ENCODE measurements around the gene TARM1.
A peak's percentile ranks its signal among the peaks of the same experiment; 100 is the strongest.

Gene TARM1

GRCh38 chr19:54081032-54081431 lies at the start of gene TARM1:
TSS of gene TARM1 (minus strand) at chr19:54081365. CDS start at chr19:54081340, 25 bp downstream.
- DNase-seq (ENCODE audit: low read depth in 1 of 2, low spot score in 1 of 2), result no peak

DNA sequence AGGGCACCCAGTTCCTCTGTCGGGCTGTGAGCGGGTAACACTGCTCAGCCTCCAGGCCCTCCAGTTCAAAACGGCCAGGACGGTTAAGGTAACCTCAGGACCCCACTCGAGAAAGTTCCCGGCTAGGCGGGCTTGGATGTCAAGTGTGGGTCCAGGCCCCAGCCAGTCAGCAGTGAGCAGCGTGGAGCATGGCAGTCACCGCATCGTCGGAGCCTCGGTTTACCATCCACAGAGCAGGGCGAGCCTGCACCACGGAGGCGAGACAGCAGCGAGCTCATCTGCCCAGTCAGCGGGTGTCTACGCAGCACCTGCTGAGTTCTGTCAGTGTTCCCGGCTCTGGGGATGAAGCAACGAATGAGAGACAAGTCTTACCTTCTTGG lies 48.4 kb upstream of the TARM1 start:
- DNase-seq (ENCODE audit: low read depth in 1 of 2, low spot score in 1 of 2), result no peak

- no peak for DNase-seq (ENCODE audit: low read depth in 1 of 2, low spot score in 1 of 2)
These were observed 47.8 kb upstream of the TARM1 start for GRCh38 chr19:54128796-54129616.

DNA sequence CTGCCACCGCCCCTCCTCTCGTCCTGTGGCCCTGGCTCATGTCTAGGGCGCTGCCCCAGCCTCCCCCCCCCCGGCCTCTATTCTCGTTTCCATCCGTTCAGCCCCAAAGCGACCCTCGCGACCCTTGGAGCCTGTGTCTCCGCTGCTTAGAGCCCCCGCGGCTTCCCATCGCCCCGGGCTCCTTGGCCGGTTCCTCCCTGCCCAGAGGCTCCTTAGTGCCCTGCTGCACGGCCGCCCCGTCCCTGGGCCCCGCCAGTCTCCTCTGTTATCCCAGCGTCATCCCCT lies 47.2 kb upstream of the TARM1 start:
- no peak for DNase-seq (ENCODE audit: low read depth in 1 of 2, low spot score in 1 of 2)

DNA sequence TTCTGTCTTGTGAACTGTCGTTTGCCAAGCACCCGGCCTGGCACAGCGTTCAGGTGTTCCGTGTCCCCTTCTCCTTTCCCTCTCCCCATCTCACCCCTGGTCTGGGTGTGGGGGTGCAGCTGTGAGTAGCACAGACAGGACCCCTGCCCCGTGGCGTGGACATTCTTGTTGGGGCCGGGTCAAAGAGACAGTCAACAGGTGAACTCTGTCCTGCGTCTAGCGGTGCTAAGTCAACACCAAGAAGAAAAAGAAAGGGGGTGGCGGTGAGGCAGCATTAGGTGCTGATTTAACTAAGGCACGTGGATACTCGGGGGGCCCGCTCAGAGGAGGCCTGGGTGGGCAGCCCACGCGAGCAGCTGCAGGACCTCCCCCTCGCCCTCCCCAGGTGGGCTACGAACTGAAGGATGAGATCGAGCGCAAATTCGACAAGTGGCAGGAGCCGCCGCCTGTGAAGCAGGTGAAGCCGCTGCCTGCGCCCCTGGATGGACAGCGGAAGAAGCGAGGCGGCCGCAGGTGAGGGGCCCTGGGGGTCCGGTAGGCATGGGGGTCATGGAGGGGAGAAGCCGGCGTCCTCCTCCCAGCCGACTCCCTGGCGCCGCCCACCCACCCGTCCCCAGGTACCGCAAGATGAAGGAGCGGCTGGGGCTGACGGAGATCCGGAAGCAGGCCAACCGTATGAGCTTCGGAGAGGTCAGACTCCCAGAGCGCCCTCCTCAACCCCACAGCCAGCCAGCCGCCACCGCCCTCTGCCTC lies 46.7 kb upstream of the TARM1 start:
- no peak for DNase-seq (ENCODE audit: low read depth in 1 of 2, low spot score in 1 of 2)

GRCh38 chr19:54125713-54126112 lies 44.5 kb upstream of the TARM1 start:
- no peak for DNase-seq (ENCODE audit: low read depth in 1 of 2, low spot score in 1 of 2)

DNA sequence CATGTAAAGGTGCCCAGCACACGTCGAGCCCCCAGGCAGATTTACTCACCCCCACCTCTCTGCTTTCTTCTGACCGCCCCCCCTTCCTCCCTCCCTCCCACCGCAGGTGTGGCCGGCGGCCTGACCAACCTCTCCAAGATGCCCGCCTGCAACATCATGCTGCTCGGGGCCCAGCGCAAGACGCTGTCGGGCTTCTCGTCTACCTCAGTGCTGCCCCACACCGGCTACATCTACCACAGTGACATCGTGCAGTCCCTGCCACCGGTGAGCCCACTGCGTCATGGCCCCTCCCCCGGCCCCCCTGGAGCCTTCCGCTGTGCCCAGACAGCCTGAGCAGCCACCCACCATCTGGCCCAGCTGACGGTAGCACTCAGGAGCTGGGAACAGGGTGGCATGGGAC lies 43.2 kb upstream of the TARM1 start:
- DNase-seq (ENCODE audit: low read depth in 1 of 2, low spot score in 1 of 2), result no peak

DNA sequence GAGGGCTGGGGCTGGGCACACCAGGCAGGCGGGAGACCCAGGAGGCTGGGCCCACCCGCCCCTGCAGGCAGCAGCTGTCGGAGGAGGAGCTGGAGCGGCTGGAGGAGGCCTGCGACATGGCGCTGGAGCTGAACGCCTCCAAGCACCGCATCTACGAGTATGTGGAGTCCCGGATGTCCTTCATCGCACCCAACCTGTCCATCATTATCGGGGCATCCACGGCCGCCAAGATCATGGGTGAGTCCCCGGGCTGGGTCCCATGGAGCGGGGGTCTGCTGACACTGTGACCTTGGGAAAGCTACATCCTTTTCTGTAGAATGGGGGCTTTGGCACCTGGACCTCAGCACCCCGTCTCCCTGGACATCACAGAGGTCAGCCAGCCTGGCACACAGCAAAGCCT lies 42.5 kb upstream of the TARM1 start:
- no peak for DNase-seq (ENCODE audit: low read depth in 1 of 2, low spot score in 1 of 2)

GRCh38 chr19:54121259-54121658 lies 40.1 kb upstream of the TARM1 start:
- no peak for DNase-seq (ENCODE audit: low read depth in 1 of 2, low spot score in 1 of 2)

- peak; percentile 84 to 86 for DNase-seq (ENCODE audit: low read depth in 1 of 2, low spot score in 1 of 2)
These were observed 34.2 kb upstream of the TARM1 start, which contains the start of the genes PRPF31 and TFPT for GRCh38 chr19:54115109-54116063. TSS of gene PRPF31 (plus strand) at chr19:54115754. CDS start at chr19:54118279, 2,525 bp downstream. TSS of gene TFPT (minus strand) at chr19:54115657. CDS start at chr19:54115269, 388 bp downstream.

DNA sequence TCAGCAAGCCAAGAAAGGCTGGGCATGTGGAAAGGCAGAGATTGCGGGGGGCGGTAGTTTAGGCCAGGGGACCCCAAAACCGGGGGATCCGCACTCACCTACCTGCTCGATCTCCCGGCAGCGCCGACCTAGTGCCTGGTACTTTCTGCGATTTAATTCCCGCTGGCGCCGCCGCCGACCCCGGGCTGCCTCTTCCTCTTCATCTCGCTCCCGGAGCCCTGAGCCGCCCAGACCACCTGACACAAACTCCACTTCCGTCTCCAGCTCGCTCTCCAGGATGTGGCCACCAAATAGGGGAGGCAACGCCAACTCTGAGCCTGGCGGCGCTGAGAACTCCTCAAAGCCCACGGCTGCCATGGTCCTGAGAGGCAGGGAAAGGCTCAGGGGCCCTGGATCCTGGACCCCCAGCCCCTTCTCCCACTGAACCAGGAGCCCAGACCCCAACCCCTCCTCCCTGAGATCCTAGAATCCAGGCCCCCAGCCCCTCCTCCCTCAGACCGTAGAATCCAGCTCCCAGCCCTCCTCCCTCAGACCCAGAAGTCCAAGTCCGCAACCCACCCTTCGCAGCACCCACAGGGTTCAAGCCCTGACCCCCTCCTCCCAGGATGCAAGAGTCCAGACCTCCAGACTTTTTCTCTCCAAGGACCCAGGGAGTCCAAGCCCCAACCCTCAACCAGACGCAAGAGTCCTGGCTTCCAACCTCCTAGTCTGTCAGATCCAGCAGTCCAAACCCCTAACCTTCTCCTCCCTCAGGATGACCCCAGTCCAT lies 33.4 kb upstream of the TARM1 start:
- DNase-seq (ENCODE audit: low read depth in 1 of 2, low spot score in 1 of 2), result no peak

DNA sequence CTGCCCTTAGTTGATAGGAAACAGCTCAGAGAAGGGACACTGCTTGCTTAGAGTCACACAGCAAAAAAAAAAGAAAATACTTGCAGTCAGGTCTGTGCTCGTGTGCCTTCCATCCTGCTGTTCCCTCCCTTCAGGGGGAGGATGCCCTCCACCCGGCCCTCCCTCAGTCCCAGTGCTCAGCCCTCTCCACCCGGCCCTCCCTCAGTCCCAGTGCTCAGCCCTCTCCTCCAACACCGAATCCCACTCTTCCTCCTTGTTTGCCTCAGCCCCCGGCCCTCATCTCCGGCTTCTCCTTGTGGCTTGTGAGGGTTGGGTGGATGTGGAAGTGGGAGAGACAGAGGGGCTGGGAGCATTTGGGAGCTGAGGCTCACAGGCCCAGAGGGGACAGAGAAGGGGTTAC lies 28.5 kb upstream of the TARM1 start:
- no peak for DNase-seq (ENCODE audit: low read depth in 1 of 2, low spot score in 1 of 2)

DNA sequence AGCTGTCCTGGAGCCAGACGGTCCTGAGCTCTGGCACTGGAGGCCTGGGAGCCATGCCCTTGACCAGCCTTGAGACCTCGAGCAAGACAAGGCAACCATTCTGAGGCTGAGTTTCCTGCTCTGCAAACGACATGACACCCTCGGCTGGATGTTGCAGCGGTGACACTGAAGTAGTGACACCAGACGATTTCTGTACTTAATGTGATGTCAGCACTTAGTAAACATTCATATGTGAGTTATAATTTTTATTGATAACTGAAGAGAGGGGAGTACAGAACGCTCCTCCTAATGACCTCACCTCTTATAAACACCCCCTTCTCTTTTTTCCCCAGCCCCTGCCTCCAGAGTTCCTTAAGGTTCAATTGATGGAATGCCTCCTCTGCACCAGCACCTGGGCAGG lies 27.3 kb upstream of the TARM1 start:
- DNase-seq (ENCODE audit: low read depth in 1 of 2, low spot score in 1 of 2), result no peak

- DNase-seq (ENCODE audit: low read depth in 1 of 2, low spot score in 1 of 2), result no peak
These were observed 26.8 kb upstream of the TARM1 start for GRCh38 chr19:54107876-54108490.

- DNase-seq (ENCODE audit: low read depth in 1 of 2, low spot score in 1 of 2), result no peak
These were observed 25.6 kb upstream of the TARM1 start for GRCh38 chr19:54106716-54107115.

- DNase-seq (ENCODE audit: low read depth in 1 of 2, low spot score in 1 of 2), result no peak
These were observed 24.6 kb upstream of the TARM1 start for GRCh38 chr19:54105796-54106195.

- no peak for DNase-seq (ENCODE audit: low read depth in 1 of 2, low spot score in 1 of 2)
These were observed 24.0 kb upstream of the TARM1 start for GRCh38 chr19:54104998-54105715.

DNA sequence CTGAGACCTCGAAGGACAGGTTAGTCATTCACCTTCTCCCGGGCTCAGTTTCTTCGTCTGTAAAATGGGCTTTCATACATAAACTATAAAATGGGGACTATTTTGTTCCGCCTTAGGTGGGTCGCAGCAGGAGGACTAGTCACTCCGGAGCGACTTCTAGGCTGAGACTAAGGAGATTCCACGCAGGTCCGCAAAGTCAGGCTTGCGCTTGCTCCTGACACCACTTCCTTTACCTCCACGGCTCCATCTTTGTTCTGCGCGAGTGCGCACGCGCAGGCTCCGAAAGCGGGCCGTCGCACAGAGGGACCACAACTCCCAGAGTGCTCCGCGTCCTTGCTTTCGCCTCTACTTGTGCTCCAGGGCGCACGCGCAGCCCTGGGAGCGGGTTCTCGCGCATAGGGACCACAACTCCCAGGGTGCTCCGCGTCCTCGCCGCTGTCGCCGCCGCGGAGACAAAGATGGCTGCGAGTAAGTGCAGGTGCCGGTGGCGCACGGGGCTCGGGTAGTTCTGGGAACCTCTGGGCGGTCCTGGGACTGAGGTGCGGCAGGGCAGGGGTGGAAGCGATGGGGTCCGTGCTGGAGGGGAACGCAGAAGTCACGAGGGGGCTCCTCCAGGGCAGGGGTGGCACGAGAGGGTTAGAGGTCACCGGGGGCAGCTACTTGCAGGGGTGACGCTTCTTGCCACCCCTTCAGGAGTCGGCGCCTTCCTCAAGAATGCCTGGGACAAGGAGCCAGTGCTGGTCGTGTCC lies 21.4 kb upstream of the TARM1 start, which contains the start of gene NDUFA3:
Gene NDUFA3, plus strand, starts transcription at position 435 of the 749 bp plus-strand sequence. Its CDS starts 24 bp downstream, at position 459.
- peak; percentile 94 to 95 for DNase-seq (ENCODE audit: low read depth in 1 of 2, low spot score in 1 of 2)

GRCh38 chr19:54100561-54100960 lies 19.4 kb upstream of the TARM1 start, which contains the start of gene OSCAR:
TSS of gene OSCAR (minus strand) at chr19:54100803. CDS start at chr19:54100792, 11 bp downstream.
- DNase-seq (ENCODE audit: low read depth in 1 of 2, low spot score in 1 of 2), result no peak

Data from stimulated activated CD4-positive, alpha-beta T cell treated with anti-CD3 and anti-CD28 coated beads, Interleukin-15, amount 100 ng/mL, for 1 hour (primary cell).